HepG2 (cell line): ENCODE data around the gene EIF5A2. TPM values are rescaled to one million over a fixed set of nuclear protein-coding genes. Genes with fewer than 3 reads are reported as not detected.
A peak's percentile ranks its signal among the peaks of the same experiment; 100 is the strongest.

Experiments
- HDAC1 ChIP-seq: sonication (generic); formaldehyde crosslinking; IDR thresholded peaks from 2 replicates; pipeline ENCODE4 v1.5.1; 2020; ENCODE audit warnings: mild to moderate bottlenecking, missing genetic modification reagents
- NCOA2 ChIP-seq: sonication (generic); formaldehyde crosslinking; IDR thresholded peaks from 2 replicates; pipeline ENCODE4 v1.8.0; 2022; ENCODE audit warnings: inconsistent platforms
- NONO ChIP-seq, 2 experiments: fragments of 450-650 bp in 1 of 2; sonication (generic) in 1 of 2; formaldehyde crosslinking in 1 of 2; IDR thresholded peaks in 1 of 2; conservative IDR thresholded peaks in 1 of 2; 2 replicates each; pipeline versions ENCODE4 v1.6.1 to v1.8.0; 2017 to 2022; ENCODE audit warnings: mild to moderate bottlenecking in 1 of 2, missing genetic modification reagents in 1 of 2, moderate library complexity in 1 of 2
- PHF5A ChIP-seq: IDR thresholded peaks from one replicate; pipeline ENCODE4 v1.6.1; 2018; ENCODE audit warnings: low read depth, missing genetic modification reagents; ENCODE audit not compliant: unreplicated experiment
- RAD21 ChIP-seq: fragments of 450-650 bp; formaldehyde crosslinking; IDR thresholded peaks from 2 replicates; pipeline ENCODE4 v1.5.0; 2020; ENCODE audit warnings: mild to moderate bottlenecking
- TFE3 ChIP-seq: IDR thresholded peaks from 2 replicates; pipeline ENCODE4 v1.6.1; 2016
- ZBTB4 ChIP-seq: sonication (generic); formaldehyde crosslinking; IDR thresholded peaks from 2 replicates; pipeline ENCODE4 v1.4.0; 2020; ENCODE audit warnings: missing genetic modification reagents, mild to moderate bottlenecking, borderline replicate concordance
- ZNF3 ChIP-seq: IDR thresholded peaks from 2 replicates; pipeline ENCODE4 v1.7.0; 2017; ENCODE audit warnings: inconsistent platforms
- ZNF598 ChIP-seq: sonication (generic); formaldehyde crosslinking; IDR thresholded peaks from 2 replicates; pipeline ENCODE4 v1.5.1; 2020; ENCODE audit warnings: mild to moderate bottlenecking, missing genetic modification reagents, borderline replicate concordance
- ZNF878 ChIP-seq: sonication (generic); formaldehyde crosslinking; IDR thresholded peaks from 2 replicates; pipeline ENCODE4 v1.8.1; 2023; ENCODE audit warnings: mild to moderate bottlenecking, missing genetic modification reagents, moderate library complexity
- ZNF891 ChIP-seq: sonication (generic); formaldehyde crosslinking; IDR thresholded peaks from 2 replicates; pipeline ENCODE4 v1.5.0; 2020; ENCODE audit warnings: mild to moderate bottlenecking, missing genetic modification reagents
- polyA plus RNA-seq, 8 experiments: library from polyadenylated mRNA; depleted of rRNA in 3 of 8; stranded (reverse) in 7 of 8; unstranded in 1 of 8; fragments of >200 nt; fragmentation: Illumina TruSeq in 4 of 8; extraction: Trizol in 4 of 8; gene quantifications; 2 replicates each; pipeline versions ENCODE4 v1.2.1 to v1.2.3, GENCODE V29; 2011 to 2016; ENCODE audit warnings: low read depth in 4 of 8, missing spikeins in 1 of 8, mixed read lengths in 1 of 8; ENCODE audit not compliant: insufficient read depth in 1 of 8
- total RNA-seq, 5 experiments: library from RNA; depleted of rRNA; stranded (reverse); fragments of >200 nt; fragmentation: Illumina TruSeq; extraction: Trizol; gene quantifications; 2 replicates each; pipeline ENCODE4 v1.2.3, GENCODE V29; 2016; ENCODE audit warnings: low read depth in 1 of 5
- TF ChIP-seq, protein P1 (sequence below): sonication (generic); formaldehyde crosslinking; IDR thresholded peaks from 2 replicates; pipeline ENCODE4 v1.4.0; 2020; ENCODE audit warnings: low read depth, mild to moderate bottlenecking, missing genetic modification reagents
- TF ChIP-seq, protein P2 (sequence below): sonication (generic); formaldehyde crosslinking; IDR thresholded peaks from 2 replicates; pipeline ENCODE4 v1.4.0; 2020; ENCODE audit warnings: missing genetic modification reagents
- TF ChIP-seq, protein P3 (sequence below): sonication (generic); formaldehyde crosslinking; IDR thresholded peaks from 2 replicates; pipeline ENCODE4 v1.4.0; 2020; ENCODE audit warnings: missing genetic modification reagents
- TF ChIP-seq, protein P4 (sequence below): sonication (generic); formaldehyde crosslinking; IDR thresholded peaks from 2 replicates; pipeline ENCODE4 v1.4.0; 2020; ENCODE audit warnings: mild to moderate bottlenecking, missing genetic modification reagents

Gene EIF5A2
- total and polyA plus RNA-seq, 2 of the 13 experiments (the other 11 are each of a cell fraction or from before 2014, with no cell fraction given), result 3.5 to 9.4 TPM

- TF ChIP-seq ZBTB4 (CRISPR knock-in tag) (peak; percentile 89; the same call in 1 of the 2 replicates), NCOA2 (CRISPR knock-in tag) (peak; percentile 52; the same call in 1 of the 2 replicates), ZNF878 (CRISPR knock-in tag) (no peak), ZNF891 (CRISPR knock-in tag) (peak; percentile 89), ZNF598 (CRISPR knock-in tag) (peak; percentile 67; the same call in 1 of the 2 replicates), NONO (IDR thresholded peaks at IDR 0.05) (no peak), NONO (CRISPR knock-in tag; conservative IDR thresholded peaks at IDR 0.05) (no peak), ZNF3 (CRISPR knock-in tag) (0 out of 2 replicates have a peak, but pooled peaks have one; percentile 25), PHF5A (CRISPR knock-in tag) (no peak), RAD21 (CRISPR knock-in tag) (0 out of 2 replicates have a peak, but pooled peaks have one; percentile 5), TFE3 (CRISPR knock-in tag) (peak; percentile 90), HDAC1 (peak; percentile 51)
- TF ChIP-seq, protein P1, sequence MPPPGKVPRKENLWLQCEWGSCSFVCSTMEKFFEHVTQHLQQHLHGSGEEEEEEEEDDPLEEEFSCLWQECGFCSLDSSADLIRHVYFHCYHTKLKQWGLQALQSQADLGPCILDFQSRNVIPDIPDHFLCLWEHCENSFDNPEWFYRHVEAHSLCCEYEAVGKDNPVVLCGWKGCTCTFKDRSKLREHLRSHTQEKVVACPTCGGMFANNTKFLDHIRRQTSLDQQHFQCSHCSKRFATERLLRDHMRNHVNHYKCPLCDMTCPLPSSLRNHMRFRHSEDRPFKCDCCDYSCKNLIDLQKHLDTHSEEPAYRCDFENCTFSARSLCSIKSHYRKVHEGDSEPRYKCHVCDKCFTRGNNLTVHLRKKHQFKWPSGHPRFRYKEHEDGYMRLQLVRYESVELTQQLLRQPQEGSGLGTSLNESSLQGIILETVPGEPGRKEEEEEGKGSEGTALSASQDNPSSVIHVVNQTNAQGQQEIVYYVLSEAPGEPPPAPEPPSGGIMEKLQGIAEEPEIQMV (CRISPR knock-in tag), result 0 out of 2 replicates have a peak, but pooled peaks have one; percentile 15
- TF ChIP-seq, protein P2, sequence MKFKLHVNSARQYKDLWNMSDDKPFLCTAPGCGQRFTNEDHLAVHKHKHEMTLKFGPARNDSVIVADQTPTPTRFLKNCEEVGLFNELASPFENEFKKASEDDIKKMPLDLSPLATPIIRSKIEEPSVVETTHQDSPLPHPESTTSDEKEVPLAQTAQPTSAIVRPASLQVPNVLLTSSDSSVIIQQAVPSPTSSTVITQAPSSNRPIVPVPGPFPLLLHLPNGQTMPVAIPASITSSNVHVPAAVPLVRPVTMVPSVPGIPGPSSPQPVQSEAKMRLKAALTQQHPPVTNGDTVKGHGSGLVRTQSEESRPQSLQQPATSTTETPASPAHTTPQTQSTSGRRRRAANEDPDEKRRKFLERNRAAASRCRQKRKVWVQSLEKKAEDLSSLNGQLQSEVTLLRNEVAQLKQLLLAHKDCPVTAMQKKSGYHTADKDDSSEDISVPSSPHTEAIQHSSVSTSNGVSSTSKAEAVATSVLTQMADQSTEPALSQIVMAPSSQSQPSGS (CRISPR knock-in tag), result 0 out of 2 replicates have a peak, but pooled peaks have one; percentile 16
- TF ChIP-seq, protein P3, sequence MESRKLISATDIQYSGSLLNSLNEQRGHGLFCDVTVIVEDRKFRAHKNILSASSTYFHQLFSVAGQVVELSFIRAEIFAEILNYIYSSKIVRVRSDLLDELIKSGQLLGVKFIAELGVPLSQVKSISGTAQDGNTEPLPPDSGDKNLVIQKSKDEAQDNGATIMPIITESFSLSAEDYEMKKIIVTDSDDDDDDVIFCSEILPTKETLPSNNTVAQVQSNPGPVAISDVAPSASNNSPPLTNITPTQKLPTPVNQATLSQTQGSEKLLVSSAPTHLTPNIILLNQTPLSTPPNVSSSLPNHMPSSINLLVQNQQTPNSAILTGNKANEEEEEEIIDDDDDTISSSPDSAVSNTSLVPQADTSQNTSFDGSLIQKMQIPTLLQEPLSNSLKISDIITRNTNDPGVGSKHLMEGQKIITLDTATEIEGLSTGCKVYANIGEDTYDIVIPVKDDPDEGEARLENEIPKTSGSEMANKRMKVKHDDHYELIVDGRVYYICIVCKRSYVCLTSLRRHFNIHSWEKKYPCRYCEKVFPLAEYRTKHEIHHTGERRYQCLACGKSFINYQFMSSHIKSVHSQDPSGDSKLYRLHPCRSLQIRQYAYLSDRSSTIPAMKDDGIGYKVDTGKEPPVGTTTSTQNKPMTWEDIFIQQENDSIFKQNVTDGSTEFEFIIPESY (CRISPR knock-in tag), result peak; percentile 95
- TF ChIP-seq, protein P4, sequence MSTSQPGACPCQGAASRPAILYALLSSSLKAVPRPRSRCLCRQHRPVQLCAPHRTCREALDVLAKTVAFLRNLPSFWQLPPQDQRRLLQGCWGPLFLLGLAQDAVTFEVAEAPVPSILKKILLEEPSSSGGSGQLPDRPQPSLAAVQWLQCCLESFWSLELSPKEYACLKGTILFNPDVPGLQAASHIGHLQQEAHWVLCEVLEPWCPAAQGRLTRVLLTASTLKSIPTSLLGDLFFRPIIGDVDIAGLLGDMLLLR (CRISPR knock-in tag), result peak; percentile 91
Observed at GRCh38 chr3:170908235-170909116, at the start of gene EIF5A2 (continued).
